ENCODE measurements around the gene NIT1.

NIT1 gene

GRCh38 chr1:161111527-161111926 lies 6.4 kb upstream of the NIT1 start:
- Histone ChIP-seq H3K4me3 (ENCODE audit: low read length, poor library complexity, severe bottlenecking) (peak overlapping the region; percentile 42), H4K20me1 (ENCODE audit: insufficient read depth, low read length, poor library complexity, severe bottlenecking) (peaks cover 48% of the 10 kb centered on the region), H3K4me1 (ENCODE audit: insufficient read depth, low read length, poor library complexity, severe bottlenecking) (peaks cover 44% of the 10 kb centered on the region), H3K36me3 (ENCODE audit: insufficient read depth, low read length) (no peaks in the 10 kb centered on the region), H3K4me2 (ENCODE audit: low read depth, low read length, poor library complexity, severe bottlenecking) (no peak overlapping the region), H3K79me2 (ENCODE audit: insufficient read depth, low read length) (peaks cover 85% of the 10 kb centered on the region), H3F3A (ENCODE audit: low read depth) (no peaks in the 10 kb centered on the region), H2AFZ (ENCODE audit: low read length) (no peak overlapping the region), H3K9me3 (ENCODE audit: insufficient read depth, low read depth, low read length) (no peaks in the 10 kb centered on the region), H3K9me2 (replicated peaks; ENCODE audit: low read depth, low read length) (no peaks in the 10 kb centered on the region), H3K9ac (ENCODE audit: low read depth, low read length, poor library complexity, severe bottlenecking) (no peak overlapping the region), H3K27me3 (ENCODE audit: insufficient read depth, low read length, poor library complexity, severe bottlenecking) (no peaks in the 10 kb centered on the region)
- TF ChIP-seq, protein P1, sequence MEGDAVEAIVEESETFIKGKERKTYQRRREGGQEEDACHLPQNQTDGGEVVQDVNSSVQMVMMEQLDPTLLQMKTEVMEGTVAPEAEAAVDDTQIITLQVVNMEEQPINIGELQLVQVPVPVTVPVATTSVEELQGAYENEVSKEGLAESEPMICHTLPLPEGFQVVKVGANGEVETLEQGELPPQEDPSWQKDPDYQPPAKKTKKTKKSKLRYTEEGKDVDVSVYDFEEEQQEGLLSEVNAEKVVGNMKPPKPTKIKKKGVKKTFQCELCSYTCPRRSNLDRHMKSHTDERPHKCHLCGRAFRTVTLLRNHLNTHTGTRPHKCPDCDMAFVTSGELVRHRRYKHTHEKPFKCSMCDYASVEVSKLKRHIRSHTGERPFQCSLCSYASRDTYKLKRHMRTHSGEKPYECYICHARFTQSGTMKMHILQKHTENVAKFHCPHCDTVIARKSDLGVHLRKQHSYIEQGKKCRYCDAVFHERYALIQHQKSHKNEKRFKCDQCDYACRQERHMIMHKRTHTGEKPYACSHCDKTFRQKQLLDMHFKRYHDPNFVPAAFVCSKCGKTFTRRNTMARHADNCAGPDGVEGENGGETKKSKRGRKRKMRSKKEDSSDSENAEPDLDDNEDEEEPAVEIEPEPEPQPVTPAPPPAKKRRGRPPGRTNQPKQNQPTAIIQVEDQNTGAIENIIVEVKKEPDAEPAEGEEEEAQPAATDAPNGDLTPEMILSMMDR (conservative IDR thresholded peaks at IDR 0.05; ENCODE audit: low read length) = no peak

DNA sequence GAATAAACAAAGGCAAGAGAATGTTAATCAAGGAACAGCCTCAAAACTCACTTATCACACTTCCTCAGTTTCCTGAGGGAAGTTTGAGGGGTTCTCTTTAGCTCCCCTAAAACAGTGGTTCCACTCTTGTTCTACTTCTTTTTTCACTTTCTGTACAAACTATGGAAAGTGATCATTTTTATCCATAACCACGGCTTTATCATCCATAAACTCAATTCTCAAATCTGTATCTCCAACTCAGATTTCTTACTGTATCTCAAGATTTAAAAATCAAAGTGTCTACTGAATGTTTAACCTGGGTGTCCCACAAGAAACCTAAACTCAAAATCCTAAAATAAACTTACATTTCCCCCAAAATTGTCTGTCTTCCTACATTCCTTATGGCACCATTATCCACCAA lies 4.0 kb upstream of the NIT1 start:
- H4K20me1 ChIP-seq (ENCODE audit: insufficient read depth, low read length, poor library complexity, severe bottlenecking) = peaks cover 51% of the 10 kb centered on the region
- H3K4me2 ChIP-seq (ENCODE audit: low read depth, low read length, poor library complexity, severe bottlenecking) = peak overlapping the region; percentile 85
- no peaks in the 10 kb centered on the region for H3K9me3 ChIP-seq (ENCODE audit: insufficient read depth, low read depth, low read length)
- no peaks in the 10 kb centered on the region for H3K36me3 ChIP-seq (ENCODE audit: insufficient read depth, low read length)
- H3K9me2 ChIP-seq (replicated peaks; ENCODE audit: low read depth, low read length) = no peaks in the 10 kb centered on the region
- H2AFZ ChIP-seq (ENCODE audit: low read length) = no peak overlapping the region
- peaks cover 89% of the 10 kb centered on the region for H3K79me2 ChIP-seq (ENCODE audit: insufficient read depth, low read length)
- TF ChIP-seq, protein P1 (conservative IDR thresholded peaks at IDR 0.05; ENCODE audit: low read length) = no peak
- TF ChIP-seq EZH2phosphoT487 (IDR thresholded peaks at IDR 0.05; ENCODE audit: borderline replicate concordance) = no peak
- H3K4me1 ChIP-seq (ENCODE audit: insufficient read depth, low read length, poor library complexity, severe bottlenecking) = peaks cover 53% of the 10 kb centered on the region
- peak overlapping the region; percentile 96 for H3K4me3 ChIP-seq (ENCODE audit: low read length, poor library complexity, severe bottlenecking)
- H3K9ac ChIP-seq (ENCODE audit: low read depth, low read length, poor library complexity, severe bottlenecking) = peak overlapping the region; percentile 34
- no peaks in the 10 kb centered on the region for H3F3A ChIP-seq (ENCODE audit: low read depth)
- no peaks in the 10 kb centered on the region for H3K27me3 ChIP-seq (ENCODE audit: insufficient read depth, low read length, poor library complexity, severe bottlenecking)

DNA sequence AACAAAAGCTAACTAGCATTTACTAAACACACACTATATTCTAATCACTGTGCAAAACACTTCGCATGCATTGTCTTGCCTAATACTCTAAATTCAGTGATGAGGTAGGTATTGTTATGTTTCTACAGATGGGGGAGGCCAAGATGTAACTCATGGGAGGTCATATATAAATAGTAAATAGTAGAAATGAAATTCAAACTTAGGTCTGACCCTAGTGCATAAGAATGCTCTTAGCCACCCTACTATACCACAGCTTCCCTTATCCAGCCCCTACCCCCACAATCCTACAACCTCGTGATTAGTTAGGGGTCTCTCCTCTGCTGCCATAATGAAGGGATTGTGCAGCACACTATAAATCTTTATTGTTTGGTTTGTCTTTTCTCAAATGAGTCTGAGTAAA lies 3.3 kb upstream of the NIT1 start:
- peaks cover 46% of the 10 kb centered on the region for H4K20me1 ChIP-seq (ENCODE audit: insufficient read depth, low read length, poor library complexity, severe bottlenecking)
- no peaks in the 10 kb centered on the region for H3K9me2 ChIP-seq (replicated peaks; ENCODE audit: low read depth, low read length)
- peak overlapping the region; percentile 96 for H3K4me3 ChIP-seq (ENCODE audit: low read length, poor library complexity, severe bottlenecking)
- peaks cover 91% of the 10 kb centered on the region for H3K79me2 ChIP-seq (ENCODE audit: insufficient read depth, low read length)
- H3F3A ChIP-seq (ENCODE audit: low read depth) = no peaks in the 10 kb centered on the region
- no peak overlapping the region for H2AFZ ChIP-seq (ENCODE audit: low read length)
- peaks cover 60% of the 10 kb centered on the region for H3K4me1 ChIP-seq (ENCODE audit: insufficient read depth, low read length, poor library complexity, severe bottlenecking)
- no peaks in the 10 kb centered on the region for H3K27me3 ChIP-seq (ENCODE audit: insufficient read depth, low read length, poor library complexity, severe bottlenecking)
- no peaks in the 10 kb centered on the region for H3K9me3 ChIP-seq (ENCODE audit: insufficient read depth, low read depth, low read length)
- H3K4me2 ChIP-seq (ENCODE audit: low read depth, low read length, poor library complexity, severe bottlenecking) = peak overlapping the region; percentile 85
- H3K9ac ChIP-seq (ENCODE audit: low read depth, low read length, poor library complexity, severe bottlenecking) = peak overlapping the region; percentile 34
- no peaks in the 10 kb centered on the region for H3K36me3 ChIP-seq (ENCODE audit: insufficient read depth, low read length)
- no peak for TF ChIP-seq EZH2phosphoT487 (IDR thresholded peaks at IDR 0.05; ENCODE audit: borderline replicate concordance)
- TF ChIP-seq, protein P1 (conservative IDR thresholded peaks at IDR 0.05; ENCODE audit: low read length) = no peak
